MM.1S (cell line): ENCODE measurements around the gene SLFN12.

ENCODE experiments used
- DNase-seq: peaks from one replicate; pipeline ENCODE4 v3.0.0-alpha.2; 2015
- H2AFZ ChIP-seq: fragments of 300-600 bp; sonication (generic); 2 replicates; pipeline ENCODE4 v1.6.0; 2016; ENCODE audit warnings: antibody characterized with exemption, low read length
- H3F3A ChIP-seq: fragments of 300-600 bp; sonication (generic); 2 replicates; pipeline ENCODE4 v1.6.1; 2016; ENCODE audit warnings: mild to moderate bottlenecking, antibody characterized with exemption, low read length, moderate library complexity, mixed read lengths; ENCODE audit not compliant: insufficient read depth
- H3K27ac ChIP-seq: fragments of 300-600 bp; sonication (generic); 2 replicates; pipeline ENCODE4 v1.5.1; 2016; ENCODE audit warnings: mild to moderate bottlenecking, low read length
- H3K27me3 ChIP-seq: fragments of 300-600 bp; sonication (generic); replicated peaks from 2 replicates; pipeline ENCODE4 v1.6.0; 2016; ENCODE audit warnings: low read length; ENCODE audit not compliant: insufficient read depth
- H3K36me3 ChIP-seq: fragments of 300-600 bp; sonication (generic); replicated peaks from 2 replicates; pipeline ENCODE4 v1.6.1; 2016; ENCODE audit warnings: mild to moderate bottlenecking, low read length, mixed read lengths; ENCODE audit not compliant: insufficient read depth
- H3K4me1 ChIP-seq: fragments of 300-600 bp; sonication (generic); 2 replicates; pipeline ENCODE4 v1.6.1; 2016; ENCODE audit warnings: low read length, mixed read lengths
- H3K4me2 ChIP-seq: fragments of 300-600 bp; sonication (generic); 2 replicates; pipeline ENCODE4 v1.6.0; 2016; ENCODE audit warnings: low read depth, low read length
- H3K4me3 ChIP-seq: fragments of 300-600 bp; sonication (generic); 2 replicates; pipeline ENCODE4 v1.5.1; 2016; ENCODE audit warnings: low read length, mixed read lengths
- H3K79me2 ChIP-seq: fragments of 300-600 bp; sonication (generic); 2 replicates; pipeline ENCODE4 v1.6.1; 2016; ENCODE audit warnings: mixed run types, low read length, mixed read lengths
- H3K9ac ChIP-seq: fragments of 300-600 bp; sonication (generic); 2 replicates; pipeline ENCODE4 v1.6.1; 2016; ENCODE audit warnings: low read length, mixed read lengths
- H3K9me2 ChIP-seq: fragments of 300-600 bp; sonication (generic); replicated peaks from 2 replicates; pipeline ENCODE4 v1.6.1; 2016; ENCODE audit warnings: mild to moderate bottlenecking, low read length, mixed read lengths; ENCODE audit not compliant: insufficient read depth
- H3K9me3 ChIP-seq: fragments of 300-600 bp; sonication (generic); replicated peaks from 2 replicates; pipeline ENCODE4 v1.6.1; 2016; ENCODE audit warnings: mild to moderate bottlenecking, low read length, mixed read lengths; ENCODE audit not compliant: insufficient read depth
- H4K20me1 ChIP-seq: fragments of 300-600 bp; sonication (generic); 2 replicates; pipeline ENCODE4 v1.6.1; 2016; ENCODE audit warnings: mild to moderate bottlenecking, low read length, moderate library complexity, mixed read lengths; ENCODE audit not compliant: insufficient read depth
- CTCF ChIP-seq: fragments of 300-600 bp; sonication (generic); IDR thresholded peaks from 2 replicates; pipeline ENCODE4 v1.5.1; 2016; ENCODE audit warnings: antibody characterized with exemption, low read length, mixed read lengths
- EZH2 ChIP-seq: fragments of 300-600 bp; sonication (generic); optimal IDR thresholded peaks from 2 replicates; pipeline ENCODE3; 2017; ENCODE audit warnings: low read depth, mild to moderate bottlenecking, antibody characterized with exemption, low read length, mixed read lengths
- EZH2phosphoT487 ChIP-seq: fragments of 300-600 bp; sonication (generic); IDR thresholded peaks from 2 replicates; pipeline ENCODE4 v1.6.1; 2018; ENCODE audit warnings: antibody characterized with exemption, low read length

SLFN12 gene

DNA sequence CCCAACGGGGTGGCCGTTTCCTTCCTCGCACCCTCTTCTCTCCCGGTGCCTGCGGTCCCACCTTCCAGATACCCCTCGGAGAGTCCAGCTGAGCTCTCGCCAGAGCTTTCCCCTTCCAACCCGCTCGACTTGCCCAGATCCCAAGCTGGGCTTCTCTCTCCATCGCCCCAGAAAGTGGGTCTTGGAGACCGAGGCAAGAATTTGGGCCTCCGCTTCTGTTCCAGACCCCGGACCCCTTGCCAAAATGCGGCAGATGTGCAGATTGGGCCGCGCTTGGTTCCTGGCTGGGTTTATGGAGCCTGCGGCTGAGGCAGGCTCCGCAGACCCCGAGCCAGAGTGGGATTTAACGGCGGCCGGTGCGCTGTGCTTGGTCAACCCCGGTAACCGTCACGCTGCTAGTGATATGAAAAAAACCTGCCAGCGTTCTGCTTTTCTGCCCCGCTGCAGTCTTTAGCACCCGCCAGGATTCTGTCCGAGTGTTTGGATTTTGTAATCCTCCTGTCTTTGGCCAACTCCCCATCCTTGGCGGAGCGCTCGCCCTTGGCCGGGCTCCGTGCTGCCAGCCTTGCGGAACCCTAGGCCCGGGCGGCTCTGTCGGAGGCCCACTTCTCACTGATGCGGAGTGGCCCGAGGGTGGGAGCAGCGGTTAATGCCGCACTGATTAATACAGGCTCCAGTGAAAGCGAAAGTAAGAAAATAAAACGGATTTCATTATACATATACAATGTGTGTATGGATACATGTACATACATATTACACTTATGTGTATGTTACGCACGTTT lies 58.1 kb downstream of the SLFN12 start:
- peaks cover 36% of the 10 kb centered on the region for H3F3A ChIP-seq
- peak overlapping the region; percentile 73 for H3K4me3 ChIP-seq
- peak overlapping the region; percentile 90 for H3K27ac ChIP-seq
- peak; percentile 62 for DNase-seq
- H3K36me3 ChIP-seq, result no peaks in the 10 kb centered on the region
- H4K20me1 ChIP-seq, result no peaks in the 10 kb centered on the region
- TF ChIP-seq CTCF (no peak), EZH2phosphoT487 (no peak), EZH2 (no peak)
- peak overlapping the region; percentile 93 for H3K9ac ChIP-seq
- peak overlapping the region; percentile 88 for H2AFZ ChIP-seq
- H3K27me3 ChIP-seq, result no peaks in the 10 kb centered on the region
- H3K4me2 ChIP-seq, result peak overlapping the region; percentile 99
- H3K79me2 ChIP-seq, result peaks cover 36% of the 10 kb centered on the region
- H3K9me3 ChIP-seq, result no peaks in the 10 kb centered on the region
- H3K4me1 ChIP-seq, result peaks cover 31% of the 10 kb centered on the region
- H3K9me2 ChIP-seq, result no peaks in the 10 kb centered on the region

DNA sequence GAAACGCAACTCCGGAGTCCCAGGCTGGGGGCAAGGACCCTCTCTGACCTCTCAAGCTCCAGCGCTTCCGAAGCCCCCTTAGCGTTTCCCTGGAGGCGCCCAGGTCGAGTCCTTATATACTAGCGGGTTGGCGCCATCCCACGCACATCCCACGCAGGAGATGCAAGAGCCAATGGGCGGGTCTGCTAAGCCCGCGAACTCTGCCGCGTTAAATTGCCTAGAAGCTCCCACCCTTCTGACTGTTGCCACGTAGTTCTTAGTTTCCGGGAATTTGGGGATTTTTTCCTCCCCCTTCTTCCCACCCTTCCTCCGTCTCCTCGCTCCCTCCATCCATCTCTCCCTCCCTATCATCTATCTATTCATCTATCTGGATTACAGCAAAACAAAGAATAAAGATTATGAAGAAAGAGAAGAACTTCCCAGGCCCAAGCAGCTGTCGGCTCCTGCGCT lies 58.7 kb downstream of the SLFN12 start, which contains the start of gene SLFN11:
Gene SLFN11, minus strand, starts transcription at position 88 of the 450 bp plus-strand sequence. CDS start 9,814 bp downstream, outside the sequence.
- peak within 1 kb of the TSS; percentile 90 for H3K27ac ChIP-seq
- DNase-seq, result peak; percentile 85
- H3F3A ChIP-seq, result peaks cover 42% of the 10 kb centered on the region
- H3K9me3 ChIP-seq, result no peaks in the 10 kb centered on the region
- H4K20me1 ChIP-seq, result no peaks in the 10 kb centered on the region
- peak within 1 kb of the TSS; percentile 99 for H3K4me2 ChIP-seq
- H3K9me2 ChIP-seq, result no peaks in the 10 kb centered on the region
- H3K36me3 ChIP-seq, result no peaks in the 10 kb centered on the region
- H3K79me2 ChIP-seq, result peaks cover 39% of the 10 kb centered on the region
- peaks cover 37% of the 10 kb centered on the region for H3K4me1 ChIP-seq
- peak within 1 kb of the TSS; percentile 88 for H2AFZ ChIP-seq
- no peaks in the 10 kb centered on the region for H3K27me3 ChIP-seq
- TF ChIP-seq EZH2phosphoT487, result no peak
- TF ChIP-seq CTCF, result no peak
- TF ChIP-seq EZH2, result no peak
- peak within 1 kb of the TSS; percentile 93 for H3K9ac ChIP-seq
- H3K4me3 ChIP-seq, result peak within 1 kb of the TSS; percentile 73

GRCh38 chr17:35372846-35373533 lies 59.3 kb downstream of the SLFN12 start:
- no peaks in the 10 kb centered on the region for H4K20me1 ChIP-seq
- peak overlapping the region; percentile 73 for H3K4me3 ChIP-seq
- H3K4me2 ChIP-seq, result peak overlapping the region; percentile 99
- H3K4me1 ChIP-seq, result peaks cover 38% of the 10 kb centered on the region
- peaks cover 48% of the 10 kb centered on the region for H3F3A ChIP-seq
- H3K9me2 ChIP-seq, result no peaks in the 10 kb centered on the region
- H3K27ac ChIP-seq, result peak overlapping the region; percentile 90
- peak overlapping the region; percentile 93 for H3K9ac ChIP-seq
- no peaks in the 10 kb centered on the region for H3K27me3 ChIP-seq
- H3K79me2 ChIP-seq, result peaks cover 39% of the 10 kb centered on the region
- DNase-seq, result peak; percentile 84
- H2AFZ ChIP-seq, result peak overlapping the region; percentile 88
- no peaks in the 10 kb centered on the region for H3K36me3 ChIP-seq
- H3K9me3 ChIP-seq, result no peaks in the 10 kb centered on the region
- TF ChIP-seq EZH2, result no peak
- TF ChIP-seq EZH2phosphoT487, result no peak
- TF ChIP-seq CTCF, result no peak
